Upper lobe of left lung (tissue), 4 donors: ENCODE data around the gene MRPL14.
"Not testable (repeated sequence)": the region's sequence is repeated elsewhere in the genome, so short reads cannot be mapped to it uniquely, and the experiment has no call there.

Experiments used
- POLR2A ChIP-seq, 4 donors: fragments of 450-650 bp; IDR thresholded peaks; one replicate each; pipeline ENCODE4 v1.5.1; 2016 to 2017; ENCODE audit warnings: antibody characterized with exemption in 4 of 4, mild to moderate bottlenecking in 2 of 4
- TF ChIP-seq, protein P1 (sequence below), 6 experiments: fragments of 450-650 bp in 4 of 6; fragments of 200-600 bp in 2 of 6; sonication (generic) in 2 of 6; IDR thresholded peaks; one replicate each; pipeline ENCODE4 v1.5.1; 2016 to 2019; ENCODE audit warnings: antibody characterized with exemption in 6 of 6

DNA sequence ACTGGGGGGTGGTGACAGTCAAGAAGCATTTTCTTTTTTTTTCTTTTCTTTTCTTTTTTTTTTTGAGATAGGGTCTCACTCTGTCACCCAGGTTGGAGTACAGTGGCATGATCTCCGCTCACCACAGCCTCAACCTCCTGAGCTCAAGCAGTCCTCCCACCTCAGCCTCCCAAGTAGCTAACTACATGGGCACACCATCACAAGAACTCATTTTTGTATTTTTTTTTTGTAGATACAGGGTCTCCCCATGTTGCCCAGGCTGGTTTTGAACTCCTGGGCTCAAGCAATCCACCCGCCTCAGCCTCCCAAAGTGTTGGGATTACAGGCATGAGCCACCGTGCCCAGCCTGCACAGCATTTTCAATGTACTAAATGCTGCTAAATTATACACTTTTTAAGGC lies 35.9 kb downstream of the MRPL14 start:
- TF ChIP-seq, protein P1, sequence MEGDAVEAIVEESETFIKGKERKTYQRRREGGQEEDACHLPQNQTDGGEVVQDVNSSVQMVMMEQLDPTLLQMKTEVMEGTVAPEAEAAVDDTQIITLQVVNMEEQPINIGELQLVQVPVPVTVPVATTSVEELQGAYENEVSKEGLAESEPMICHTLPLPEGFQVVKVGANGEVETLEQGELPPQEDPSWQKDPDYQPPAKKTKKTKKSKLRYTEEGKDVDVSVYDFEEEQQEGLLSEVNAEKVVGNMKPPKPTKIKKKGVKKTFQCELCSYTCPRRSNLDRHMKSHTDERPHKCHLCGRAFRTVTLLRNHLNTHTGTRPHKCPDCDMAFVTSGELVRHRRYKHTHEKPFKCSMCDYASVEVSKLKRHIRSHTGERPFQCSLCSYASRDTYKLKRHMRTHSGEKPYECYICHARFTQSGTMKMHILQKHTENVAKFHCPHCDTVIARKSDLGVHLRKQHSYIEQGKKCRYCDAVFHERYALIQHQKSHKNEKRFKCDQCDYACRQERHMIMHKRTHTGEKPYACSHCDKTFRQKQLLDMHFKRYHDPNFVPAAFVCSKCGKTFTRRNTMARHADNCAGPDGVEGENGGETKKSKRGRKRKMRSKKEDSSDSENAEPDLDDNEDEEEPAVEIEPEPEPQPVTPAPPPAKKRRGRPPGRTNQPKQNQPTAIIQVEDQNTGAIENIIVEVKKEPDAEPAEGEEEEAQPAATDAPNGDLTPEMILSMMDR (IDR thresholded peaks at IDR 0.05) = not testable (repeated sequence)
- TF ChIP-seq POLR2A (IDR thresholded peaks at IDR 0.05) = not testable (repeated sequence)
